Erythroblast (primary cell): ENCODE data around the gene NEBL.

Source experiments
- GATA1 ChIP-seq: IDR thresholded peaks from 2 replicates; pipeline ENCODE4 v1.6.1; 2011; ENCODE audit warnings: low read depth, mild to moderate bottlenecking, control low read depth, low read length, moderate library complexity
- POLR2A ChIP-seq: IDR thresholded peaks from 2 replicates; pipeline ENCODE4 v1.6.1; 2011; ENCODE audit warnings: mild to moderate bottlenecking, low read length

DNA sequence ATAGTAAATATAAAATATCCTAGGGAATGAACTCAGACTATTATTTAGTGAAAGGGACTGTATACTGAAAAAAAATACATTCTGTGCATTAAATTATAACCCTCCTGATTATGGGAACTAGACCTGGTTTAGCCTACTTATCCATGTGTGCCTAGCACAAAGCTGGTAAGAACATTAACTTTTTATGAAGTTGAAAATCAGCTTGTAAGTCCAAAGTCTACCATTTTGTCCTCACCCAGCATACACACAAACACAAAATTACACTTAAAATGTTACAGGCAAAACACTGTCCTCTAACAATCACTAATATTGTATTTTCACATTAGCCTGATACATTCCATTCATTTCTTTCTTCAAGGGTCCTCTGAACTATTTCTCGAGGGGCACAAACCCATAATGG lies 19.9 kb upstream of the NEBL start:
- TF ChIP-seq POLR2A (no peak), GATA1 (no peak)
